HG03378 (cell line): Measurements from ENCODE around the gene C10orf88.

ENCODE experiments used
- ATAC-seq: cut with Tn5 transposase; IDR thresholded peaks from one replicate; pipeline ENCODE4 v1.9.1; 2021; ENCODE audit warnings: mild to moderate bottlenecking, moderate library complexity; ENCODE audit not compliant: unreplicated experiment

C10orf88 gene

GRCh38 chr10:122953902-122954730, at the start of gene C10orf88:
C10orf88 (minus strand) TSS chr10:122954227; CDS start chr10:122954178, 49 bp downstream.
- peak; percentile 94 for ATAC-seq

GRCh38 chr10:123001370-123001769, 47.3 kb upstream of the C10orf88 start:
- no peak for ATAC-seq

GRCh38 chr10:123000155-123000554, 46.1 kb upstream of the C10orf88 start:
- no peak for ATAC-seq

GRCh38 chr10:122999347-122999746, 45.3 kb upstream of the C10orf88 start:
- ATAC-seq: no peak

- ATAC-seq: no peak
Observed at GRCh38 chr10:122998934-122999333, 44.9 kb upstream of the C10orf88 start.

GRCh38 chr10:122998360-122998917, 44.4 kb upstream of the C10orf88 start:
- no peak for ATAC-seq

- ATAC-seq: no peak
Observed at GRCh38 chr10:122997864-122998263, 43.8 kb upstream of the C10orf88 start.

- no peak for ATAC-seq
Observed at GRCh38 chr10:122995936-122996335, 41.9 kb upstream of the C10orf88 start.

GRCh38 chr10:122993797-122994336, 39.8 kb upstream of the C10orf88 start:
- no peak for ATAC-seq

- ATAC-seq: no peak
Observed at GRCh38 chr10:122992031-122992585, 38.1 kb upstream of the C10orf88 start.

GRCh38 chr10:122990278-122990677, 36.3 kb upstream of the C10orf88 start:
- no peak for ATAC-seq

- no peak for ATAC-seq
Observed at GRCh38 chr10:122988501-122988900, 34.5 kb upstream of the C10orf88 start.

GRCh38 chr10:122986335-122986734, 32.3 kb upstream of the C10orf88 start:
- no peak for ATAC-seq

- ATAC-seq: no peak
Observed at GRCh38 chr10:122984708-122985107, 30.7 kb upstream of the C10orf88 start.

GRCh38 chr10:122983898-122984297, 29.9 kb upstream of the C10orf88 start:
- no peak for ATAC-seq

GRCh38 chr10:122981066-122981464, 27.0 kb upstream of the C10orf88 start:
- ATAC-seq: no peak

- peak; percentile 79 for ATAC-seq
Observed at GRCh38 chr10:122980209-122981065, 26.4 kb upstream of the C10orf88 start, which contains the start of gene PSTK. PSTK (plus strand) TSS chr10:122980401; CDS start chr10:122980480, 79 bp downstream.

GRCh38 chr10:122974543-122975064, 20.6 kb upstream of the C10orf88 start:
- ATAC-seq: no peak

- ATAC-seq: no peak
Observed at GRCh38 chr10:122974023-122974422, 20.0 kb upstream of the C10orf88 start.

- ATAC-seq: no peak
Observed at GRCh38 chr10:122968698-122969097, 14.7 kb upstream of the C10orf88 start.
